HepG2 (cell line): ENCODE data around the gene TARBP2. TPM values are rescaled to one million over a fixed set of nuclear protein-coding genes. Genes with fewer than 3 reads are reported as not detected.
A peak's percentile ranks its signal among the peaks of the same experiment; 100 is the strongest.

Source experiments
- CENPX ChIP-seq: sonication (generic); formaldehyde crosslinking; IDR thresholded peaks from 2 replicates; pipeline ENCODE4 v1.9.0; 2021; ENCODE audit warnings: mild to moderate bottlenecking, missing genetic modification reagents, moderate library complexity
- FOXC1 ChIP-seq: sonication (generic); formaldehyde crosslinking; IDR thresholded peaks from 2 replicates; pipeline ENCODE4 v1.8.0; 2022; ENCODE audit warnings: mild to moderate bottlenecking, missing genetic modification reagents, borderline replicate concordance
- KDM6A ChIP-seq: IDR thresholded peaks from 2 replicates; pipeline ENCODE4 v1.6.1; 2016; ENCODE audit warnings: low read depth
- MIER2 ChIP-seq: IDR thresholded peaks from 2 replicates; pipeline ENCODE4 v1.6.1; 2016; ENCODE audit warnings: missing biosample characterization, missing genetic modification reagents
- MIXL1 ChIP-seq: IDR thresholded peaks from 2 replicates; pipeline ENCODE4 v1.6.1; 2016
- NRL ChIP-seq: sonication (generic); formaldehyde crosslinking; IDR thresholded peaks from 2 replicates; pipeline ENCODE4 v1.5.0; 2020; ENCODE audit warnings: missing genetic modification reagents, mild to moderate bottlenecking, moderate library complexity, borderline replicate concordance
- RFX1 ChIP-seq: fragments of 450-650 bp; IDR thresholded peaks from 2 replicates; pipeline ENCODE4 v1.6.1; 2017
- RFXAP ChIP-seq: sonication (generic); formaldehyde crosslinking; IDR thresholded peaks from 2 replicates; pipeline ENCODE4 v1.4.0; 2020; ENCODE audit warnings: missing genetic modification reagents, borderline replicate concordance
- SMYD3 ChIP-seq: sonication (generic); formaldehyde crosslinking; IDR thresholded peaks from 2 replicates; pipeline ENCODE4 v1.8.1; 2023; ENCODE audit warnings: mild to moderate bottlenecking, missing genetic modification reagents
- THAP11 ChIP-seq: IDR thresholded peaks from 2 replicates; pipeline ENCODE4 v1.6.1; 2016; ENCODE audit warnings: missing biosample characterization, missing genetic modification reagents
- TOPORS ChIP-seq: sonication (generic); formaldehyde crosslinking; IDR thresholded peaks from 2 replicates; pipeline ENCODE4 v1.8.0; 2023; ENCODE audit warnings: mild to moderate bottlenecking, missing genetic modification reagents
- ZNF264 ChIP-seq: sonication (generic); formaldehyde crosslinking; IDR thresholded peaks from 2 replicates; pipeline ENCODE4 v1.4.0; 2020; ENCODE audit warnings: missing genetic modification reagents
- ZNF329 ChIP-seq: sonication (generic); formaldehyde crosslinking; IDR thresholded peaks from 2 replicates; pipeline ENCODE4 v1.9.0; 2021; ENCODE audit warnings: low read depth, mild to moderate bottlenecking, missing genetic modification reagents
- ZNF44 ChIP-seq: sonication (generic); formaldehyde crosslinking; IDR thresholded peaks from 2 replicates; pipeline ENCODE4 v1.5.1; 2020; ENCODE audit warnings: mild to moderate bottlenecking, missing genetic modification reagents
- ZNF484 ChIP-seq: sonication (generic); formaldehyde crosslinking; IDR thresholded peaks from 2 replicates; pipeline ENCODE4 v1.5.1; 2020; ENCODE audit warnings: mild to moderate bottlenecking, low read depth, missing genetic modification reagents, borderline replicate concordance
- ZNF564 ChIP-seq: sonication (generic); formaldehyde crosslinking; IDR thresholded peaks from 2 replicates; pipeline ENCODE4 v1.8.1; 2023; ENCODE audit warnings: mild to moderate bottlenecking, missing genetic modification reagents
- ZNF569 ChIP-seq: sonication (generic); formaldehyde crosslinking; IDR thresholded peaks from 2 replicates; pipeline ENCODE4 v1.5.0; 2020; ENCODE audit warnings: mild to moderate bottlenecking, missing genetic modification reagents, moderate library complexity, borderline replicate concordance
- ZNF720 ChIP-seq: sonication (generic); formaldehyde crosslinking; IDR thresholded peaks from 2 replicates; pipeline ENCODE4 v1.4.0; 2020; ENCODE audit warnings: missing genetic modification reagents
- ZNF737 ChIP-seq: sonication (generic); formaldehyde crosslinking; IDR thresholded peaks from 2 replicates; pipeline ENCODE4 v1.5.0; 2020; ENCODE audit warnings: missing genetic modification reagents, mild to moderate bottlenecking, borderline replicate concordance
- polyA plus RNA-seq, 8 experiments: library from polyadenylated mRNA; depleted of rRNA in 3 of 8; stranded (reverse) in 7 of 8; unstranded in 1 of 8; fragments of >200 nt; fragmentation: Illumina TruSeq in 4 of 8; extraction: Trizol in 4 of 8; gene quantifications; 2 replicates each; pipeline versions ENCODE4 v1.2.1 to v1.2.3, GENCODE V29; 2011 to 2016; ENCODE audit warnings: low read depth in 4 of 8, missing spikeins in 1 of 8, mixed read lengths in 1 of 8; ENCODE audit not compliant: insufficient read depth in 1 of 8
- total RNA-seq, 5 experiments: library from RNA; depleted of rRNA; stranded (reverse); fragments of >200 nt; fragmentation: Illumina TruSeq; extraction: Trizol; gene quantifications; 2 replicates each; pipeline ENCODE4 v1.2.3, GENCODE V29; 2016; ENCODE audit warnings: low read depth in 1 of 5
- TF ChIP-seq, protein P1 (sequence below): IDR thresholded peaks from 2 replicates; pipeline ENCODE4 v1.6.1; 2018; ENCODE audit warnings: missing genetic modification reagents, mild to moderate bottlenecking, missing compliant biosample characterization
- TF ChIP-seq, protein P2 (sequence below), 2 experiments: sonication (generic) in 1 of 2; formaldehyde crosslinking in 1 of 2; IDR thresholded peaks; 2 replicates each; pipeline versions ENCODE4 v1.5.1 to v1.6.1; 2011 to 2020; ENCODE audit warnings: borderline replicate concordance in 1 of 2, low read depth in 1 of 2, low read length in 1 of 2, mild to moderate bottlenecking in 1 of 2, missing genetic modification reagents in 1 of 2, moderate library complexity in 1 of 2
- TF ChIP-seq, protein P3 (sequence below): sonication (generic); formaldehyde crosslinking; IDR thresholded peaks from 2 replicates; pipeline ENCODE4 v1.5.0; 2020; ENCODE audit warnings: missing genetic modification reagents
- TF ChIP-seq, protein P4 (sequence below): sonication (generic); formaldehyde crosslinking; IDR thresholded peaks from 2 replicates; pipeline ENCODE4 v1.4.0; 2020; ENCODE audit warnings: missing genetic modification reagents
- TF ChIP-seq, protein P5 (sequence below): IDR thresholded peaks from 2 replicates; pipeline ENCODE4 v1.6.1; 2016; ENCODE audit warnings: low read depth

TARBP2 gene
- total and polyA plus RNA-seq, 2 of the 13 experiments (the other 11 are each of a cell fraction or from before 2014, with no cell fraction given): 47.0 to 55.5 TPM

DNA sequence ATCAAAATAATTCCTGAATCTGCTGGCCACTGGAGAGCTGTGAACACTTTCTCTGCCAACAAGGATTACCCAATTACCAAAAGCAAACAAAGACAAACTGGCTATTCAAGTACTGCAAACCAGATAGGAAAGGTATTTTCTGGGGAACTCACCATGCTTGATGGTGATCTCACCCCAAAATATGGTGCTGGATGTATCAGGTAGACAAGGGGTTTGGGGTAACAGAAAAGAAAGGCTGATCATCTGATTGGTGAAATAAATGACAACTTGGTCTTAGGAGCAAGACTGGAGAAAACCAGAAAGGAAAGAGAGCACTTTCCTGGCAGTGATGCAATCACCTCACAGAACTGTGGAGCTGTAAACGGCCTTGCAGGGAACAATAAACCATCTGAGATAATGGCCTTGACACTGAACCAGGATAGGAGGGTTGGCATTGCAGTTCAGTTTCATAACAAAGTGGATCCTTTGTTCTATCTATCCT, 37.2 kb downstream of the TARBP2 start (continued):
- TF ChIP-seq KDM6A: no peak; the same call in 1 of the 2 replicates
- TF ChIP-seq ZNF737 (CRISPR knock-in tag): no peak
- TF ChIP-seq, protein P1, sequence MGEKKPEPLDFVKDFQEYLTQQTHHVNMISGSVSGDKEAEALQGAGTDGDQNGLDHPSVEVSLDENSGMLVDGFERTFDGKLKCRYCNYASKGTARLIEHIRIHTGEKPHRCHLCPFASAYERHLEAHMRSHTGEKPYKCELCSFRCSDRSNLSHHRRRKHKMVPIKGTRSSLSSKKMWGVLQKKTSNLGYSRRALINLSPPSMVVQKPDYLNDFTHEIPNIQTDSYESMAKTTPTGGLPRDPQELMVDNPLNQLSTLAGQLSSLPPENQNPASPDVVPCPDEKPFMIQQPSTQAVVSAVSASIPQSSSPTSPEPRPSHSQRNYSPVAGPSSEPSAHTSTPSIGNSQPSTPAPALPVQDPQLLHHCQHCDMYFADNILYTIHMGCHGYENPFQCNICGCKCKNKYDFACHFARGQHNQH: peak; percentile 89
- TF ChIP-seq ZNF264: peak; percentile 59; the same call in 1 of the 2 replicates
- TF ChIP-seq ZNF329: no peak
- TF ChIP-seq, protein P2, sequence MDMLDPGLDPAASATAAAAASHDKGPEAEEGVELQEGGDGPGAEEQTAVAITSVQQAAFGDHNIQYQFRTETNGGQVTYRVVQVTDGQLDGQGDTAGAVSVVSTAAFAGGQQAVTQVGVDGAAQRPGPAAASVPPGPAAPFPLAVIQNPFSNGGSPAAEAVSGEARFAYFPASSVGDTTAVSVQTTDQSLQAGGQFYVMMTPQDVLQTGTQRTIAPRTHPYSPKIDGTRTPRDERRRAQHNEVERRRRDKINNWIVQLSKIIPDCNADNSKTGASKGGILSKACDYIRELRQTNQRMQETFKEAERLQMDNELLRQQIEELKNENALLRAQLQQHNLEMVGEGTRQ (IDR thresholded peaks at IDR 0.05; ENCODE audit: low read depth, low read length): no peak
- TF ChIP-seq, protein P2 (CRISPR knock-in tag; IDR thresholded peaks at IDR 0.05; ENCODE audit: borderline replicate concordance): no peak
- no peak for TF ChIP-seq ZNF720 (CRISPR knock-in tag)
- no peak; the same call in 1 of the 2 replicates for TF ChIP-seq MIER2 (CRISPR knock-in tag)
- peak; percentile 44; the same call in 1 of the 2 replicates for TF ChIP-seq RFXAP
- no peak for TF ChIP-seq ZNF44 (CRISPR knock-in tag)
- TF ChIP-seq RFX1: no peak
- peak; percentile 45; the same call in 1 of the 2 replicates for TF ChIP-seq ZNF564 (CRISPR knock-in tag)
- no peak for TF ChIP-seq ZNF484 (CRISPR knock-in tag)
- TF ChIP-seq NRL (CRISPR knock-in tag): no peak
- TF ChIP-seq THAP11 (CRISPR knock-in tag): peak; percentile 75
- no peak for TF ChIP-seq ZNF569 (CRISPR knock-in tag)
- TF ChIP-seq, protein P3, sequence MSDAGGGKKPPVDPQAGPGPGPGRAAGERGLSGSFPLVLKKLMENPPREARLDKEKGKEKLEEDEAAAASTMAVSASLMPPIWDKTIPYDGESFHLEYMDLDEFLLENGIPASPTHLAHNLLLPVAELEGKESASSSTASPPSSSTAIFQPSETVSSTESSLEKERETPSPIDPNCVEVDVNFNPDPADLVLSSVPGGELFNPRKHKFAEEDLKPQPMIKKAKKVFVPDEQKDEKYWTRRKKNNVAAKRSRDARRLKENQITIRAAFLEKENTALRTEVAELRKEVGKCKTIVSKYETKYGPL (CRISPR knock-in tag): peak; percentile 88; the same call in 1 of the 2 replicates
- TF ChIP-seq, protein P4, sequence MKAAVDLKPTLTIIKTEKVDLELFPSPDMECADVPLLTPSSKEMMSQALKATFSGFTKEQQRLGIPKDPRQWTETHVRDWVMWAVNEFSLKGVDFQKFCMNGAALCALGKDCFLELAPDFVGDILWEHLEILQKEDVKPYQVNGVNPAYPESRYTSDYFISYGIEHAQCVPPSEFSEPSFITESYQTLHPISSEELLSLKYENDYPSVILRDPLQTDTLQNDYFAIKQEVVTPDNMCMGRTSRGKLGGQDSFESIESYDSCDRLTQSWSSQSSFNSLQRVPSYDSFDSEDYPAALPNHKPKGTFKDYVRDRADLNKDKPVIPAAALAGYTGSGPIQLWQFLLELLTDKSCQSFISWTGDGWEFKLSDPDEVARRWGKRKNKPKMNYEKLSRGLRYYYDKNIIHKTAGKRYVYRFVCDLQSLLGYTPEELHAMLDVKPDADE: no peak
- TF ChIP-seq SMYD3 (CRISPR knock-in tag): 0 out of 2 replicates have a peak, but pooled peaks have one; percentile 62
- TF ChIP-seq FOXC1 (CRISPR knock-in tag): no peak
- peak; percentile 61; the same call in 1 of the 2 replicates for TF ChIP-seq MIXL1
- no peak for TF ChIP-seq CENPX (CRISPR knock-in tag)
- TF ChIP-seq, protein P5, sequence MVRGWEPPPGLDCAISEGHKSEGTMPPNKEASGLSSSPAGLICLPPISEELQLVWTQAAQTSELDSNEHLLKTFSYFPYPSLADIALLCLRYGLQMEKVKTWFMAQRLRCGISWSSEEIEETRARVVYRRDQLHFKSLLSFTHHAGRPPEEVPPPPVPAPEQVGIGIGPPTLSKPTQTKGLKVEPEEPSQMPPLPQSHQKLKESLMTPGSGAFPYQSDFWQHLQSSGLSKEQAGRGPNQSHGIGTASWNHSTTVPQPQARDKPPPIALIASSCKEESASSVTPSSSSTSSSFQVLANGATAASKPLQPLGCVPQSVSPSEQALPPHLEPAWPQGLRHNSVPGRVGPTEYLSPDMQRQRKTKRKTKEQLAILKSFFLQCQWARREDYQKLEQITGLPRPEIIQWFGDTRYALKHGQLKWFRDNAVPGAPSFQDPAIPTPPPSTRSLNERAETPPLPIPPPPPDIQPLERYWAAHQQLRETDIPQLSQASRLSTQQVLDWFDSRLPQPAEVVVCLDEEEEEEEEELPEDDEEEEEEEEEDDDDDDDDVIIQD (CRISPR knock-in tag): 0 out of 2 replicates have a peak, but pooled peaks have one; percentile 35
- no peak for TF ChIP-seq TOPORS (CRISPR knock-in tag)
